HEK293 (cell line): ENCODE data around the gene PIK3IP1.

Experiments used
- HOXA7 ChIP-seq: sonication (generic); formaldehyde crosslinking; IDR thresholded peaks from 2 replicates; pipeline ENCODE4 v1.8.1; 2022; ENCODE audit warnings: missing genetic modification reagents, borderline replicate concordance
- TCF7L2 ChIP-seq: IDR thresholded peaks from 2 replicates; pipeline ENCODE4 v1.6.1; 2011; ENCODE audit warnings: low read depth, mild to moderate bottlenecking, inconsistent platforms, low read length, moderate library complexity, borderline replicate concordance
- TRIM28 ChIP-seq: IDR thresholded peaks from 2 replicates; pipeline ENCODE4 v1.6.1; 2011; ENCODE audit warnings: low read length, control low read depth, borderline replicate concordance
- ZNF121 ChIP-seq: fragments of 450-650 bp; formaldehyde crosslinking; IDR thresholded peaks from 2 replicates; pipeline ENCODE4 v1.5.1; 2016; ENCODE audit warnings: missing biosample characterization, missing genetic modification characterization
- ZNF623 ChIP-seq: fragments of 450-650 bp; formaldehyde crosslinking; IDR thresholded peaks from 2 replicates; pipeline ENCODE4 v1.5.1; 2016; ENCODE audit warnings: missing biosample characterization, missing genetic modification characterization
- ZNF792 ChIP-seq: fragments of 450-650 bp; formaldehyde crosslinking; IDR thresholded peaks from 2 replicates; pipeline ENCODE4 v1.5.1; 2016; ENCODE audit warnings: missing biosample characterization, missing genetic modification characterization
- TF ChIP-seq, protein P1 (sequence below): fragments of 450-650 bp; formaldehyde crosslinking; IDR thresholded peaks from 2 replicates; pipeline ENCODE4 v1.5.1; 2016; ENCODE audit warnings: missing biosample characterization, missing genetic modification characterization
- TF ChIP-seq, protein P2 (sequence below): fragments of 450-650 bp; formaldehyde crosslinking; IDR thresholded peaks from 2 replicates; pipeline ENCODE4 v1.5.1; 2017; ENCODE audit warnings: missing biosample characterization, missing genetic modification characterization

DNA sequence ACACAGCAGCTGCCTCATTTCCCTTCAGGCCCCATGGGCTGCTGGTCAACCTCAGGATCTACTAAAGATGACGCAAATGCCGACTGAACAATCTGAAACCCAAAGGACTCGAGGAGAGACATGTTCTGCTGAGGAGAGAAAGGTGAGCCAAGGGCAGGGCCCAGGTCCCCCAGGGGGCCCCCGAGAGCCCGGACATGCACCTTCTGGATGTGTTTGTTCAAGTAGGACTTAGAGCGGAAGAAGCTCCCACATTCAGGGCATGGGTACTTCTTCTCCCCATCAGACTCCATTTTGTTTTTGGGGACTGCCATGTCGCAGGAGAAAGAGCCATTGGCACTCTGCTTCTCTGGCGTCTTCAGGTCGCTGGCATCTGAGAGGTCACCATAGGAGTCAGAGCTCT lies 34.6 kb upstream of the PIK3IP1 start:
- TF ChIP-seq, protein P1, sequence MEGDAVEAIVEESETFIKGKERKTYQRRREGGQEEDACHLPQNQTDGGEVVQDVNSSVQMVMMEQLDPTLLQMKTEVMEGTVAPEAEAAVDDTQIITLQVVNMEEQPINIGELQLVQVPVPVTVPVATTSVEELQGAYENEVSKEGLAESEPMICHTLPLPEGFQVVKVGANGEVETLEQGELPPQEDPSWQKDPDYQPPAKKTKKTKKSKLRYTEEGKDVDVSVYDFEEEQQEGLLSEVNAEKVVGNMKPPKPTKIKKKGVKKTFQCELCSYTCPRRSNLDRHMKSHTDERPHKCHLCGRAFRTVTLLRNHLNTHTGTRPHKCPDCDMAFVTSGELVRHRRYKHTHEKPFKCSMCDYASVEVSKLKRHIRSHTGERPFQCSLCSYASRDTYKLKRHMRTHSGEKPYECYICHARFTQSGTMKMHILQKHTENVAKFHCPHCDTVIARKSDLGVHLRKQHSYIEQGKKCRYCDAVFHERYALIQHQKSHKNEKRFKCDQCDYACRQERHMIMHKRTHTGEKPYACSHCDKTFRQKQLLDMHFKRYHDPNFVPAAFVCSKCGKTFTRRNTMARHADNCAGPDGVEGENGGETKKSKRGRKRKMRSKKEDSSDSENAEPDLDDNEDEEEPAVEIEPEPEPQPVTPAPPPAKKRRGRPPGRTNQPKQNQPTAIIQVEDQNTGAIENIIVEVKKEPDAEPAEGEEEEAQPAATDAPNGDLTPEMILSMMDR (tag by site-specific recombination): no peak
- TF ChIP-seq ZNF792 (tag by site-specific recombination) (no peak), TRIM28 (no peak), HOXA7 (CRISPR knock-in tag) (no peak), ZNF623 (tag by site-specific recombination) (no peak), TCF7L2 (no peak), ZNF121 (no peak)
- TF ChIP-seq, protein P2, sequence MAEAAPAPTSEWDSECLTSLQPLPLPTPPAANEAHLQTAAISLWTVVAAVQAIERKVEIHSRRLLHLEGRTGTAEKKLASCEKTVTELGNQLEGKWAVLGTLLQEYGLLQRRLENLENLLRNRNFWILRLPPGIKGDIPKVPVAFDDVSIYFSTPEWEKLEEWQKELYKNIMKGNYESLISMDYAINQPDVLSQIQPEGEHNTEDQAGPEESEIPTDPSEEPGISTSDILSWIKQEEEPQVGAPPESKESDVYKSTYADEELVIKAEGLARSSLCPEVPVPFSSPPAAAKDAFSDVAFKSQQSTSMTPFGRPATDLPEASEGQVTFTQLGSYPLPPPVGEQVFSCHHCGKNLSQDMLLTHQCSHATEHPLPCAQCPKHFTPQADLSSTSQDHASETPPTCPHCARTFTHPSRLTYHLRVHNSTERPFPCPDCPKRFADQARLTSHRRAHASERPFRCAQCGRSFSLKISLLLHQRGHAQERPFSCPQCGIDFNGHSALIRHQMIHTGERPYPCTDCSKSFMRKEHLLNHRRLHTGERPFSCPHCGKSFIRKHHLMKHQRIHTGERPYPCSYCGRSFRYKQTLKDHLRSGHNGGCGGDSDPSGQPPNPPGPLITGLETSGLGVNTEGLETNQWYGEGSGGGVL (tag by site-specific recombination): no peak
